HEK293 (cell line): ENCODE measurements around the gene CHI3L2.

Source experiments
- CTCF ChIA-PET: fragments of 350-600 bp; formaldehyde crosslinking; extraction: SDS; loops from one replicate; lab custom pipeline; 2021; ENCODE audit warnings: antibody characterized with exemption; lab: Yijun Ruan, JAX
- POLR2A ChIA-PET: fragments of 300-600 bp; formaldehyde crosslinking; extraction: SDS; loops from one replicate; lab custom pipeline; 2020; ENCODE audit warnings: antibody characterized with exemption, inconsistent platforms; lab: Yijun Ruan, JAX
- H3K27ac ChIP-seq: fragments of 200-500 bp; sonication (Bioruptor generic); 2 replicates; pipeline ENCODE4 v1.5.1; 2014; ENCODE audit warnings: low read depth, low read length, control low read depth, inconsistent platforms; ENCODE audit errors: extremely low read depth
- H3K36me3 ChIP-seq, 2 experiments: fragments of 200-500 bp in 1 of 2; sonication (Bioruptor generic) in 1 of 2; 1 replicate in 1 of 2; 2 replicates in 1 of 2; pipeline ENCODE4 v1.5.1; 2014 to 2017; ENCODE audit warnings: inconsistent platforms in 2 of 2, low read length in 2 of 2; ENCODE audit not compliant: control insufficient read depth in 2 of 2, insufficient read depth in 1 of 2
- H3K4me1 ChIP-seq: fragments of 200-500 bp; sonication (Bioruptor generic); 2 replicates; pipeline ENCODE4 v1.5.1; 2014; ENCODE audit warnings: mild to moderate bottlenecking, low read length, inconsistent platforms; ENCODE audit not compliant: control insufficient read depth, insufficient read depth
- H3K4me3 ChIP-seq: 2 replicates; pipeline ENCODE4 v1.5.1; 2011; ENCODE audit warnings: low read depth, mild to moderate bottlenecking, control low read depth, low read length, moderate library complexity
- H3K9me3 ChIP-seq: fragments of 200-500 bp; sonication (Bioruptor generic); 2 replicates; pipeline ENCODE4 v1.5.1; 2014; ENCODE audit warnings: low read depth, low read length, inconsistent platforms; ENCODE audit not compliant: control insufficient read depth, insufficient read depth
- FEZF1 ChIP-seq: fragments of 450-650 bp; formaldehyde crosslinking; IDR thresholded peaks from 2 replicates; pipeline ENCODE4 v1.5.1; 2016; ENCODE audit warnings: missing biosample characterization, missing genetic modification characterization
- GLIS1 ChIP-seq: fragments of 450-650 bp; formaldehyde crosslinking; IDR thresholded peaks from 2 replicates; pipeline ENCODE4 v1.5.1; 2016; ENCODE audit warnings: missing biosample characterization, missing genetic modification characterization
- IKZF3 ChIP-seq: fragments of 450-650 bp; IDR thresholded peaks from 2 replicates; pipeline ENCODE4 v1.5.0; 2018; ENCODE audit warnings: missing biosample characterization, mild to moderate bottlenecking, missing genetic modification characterization, moderate library complexity
- KLF8 ChIP-seq: fragments of 450-650 bp; formaldehyde crosslinking; IDR thresholded peaks from 2 replicates; pipeline ENCODE4 v1.5.1; 2016; ENCODE audit warnings: missing biosample characterization, missing genetic modification characterization
- OSR2 ChIP-seq: fragments of 450-650 bp; formaldehyde crosslinking; IDR thresholded peaks from 2 replicates; pipeline ENCODE4 v1.5.1; 2016; ENCODE audit warnings: missing biosample characterization, missing genetic modification characterization
- SETDB1 ChIP-seq: IDR thresholded peaks from one replicate; pipeline ENCODE4 v1.6.1; 2017; ENCODE audit warnings: mild to moderate bottlenecking, low read length, moderate library complexity, mixed read lengths; ENCODE audit not compliant: insufficient read length
- TCF7L2 ChIP-seq: IDR thresholded peaks from 2 replicates; pipeline ENCODE4 v1.6.1; 2011; ENCODE audit warnings: low read depth, mild to moderate bottlenecking, inconsistent platforms, low read length, moderate library complexity, borderline replicate concordance
- ZNF140 ChIP-seq: fragments of 450-650 bp; formaldehyde crosslinking; IDR thresholded peaks from 2 replicates; pipeline ENCODE4 v1.5.1; 2016; ENCODE audit warnings: missing biosample characterization, missing genetic modification characterization
- ZNF174 ChIP-seq: fragments of 450-650 bp; formaldehyde crosslinking; IDR thresholded peaks from 2 replicates; pipeline ENCODE4 v1.5.0; 2017; ENCODE audit warnings: missing biosample characterization, mild to moderate bottlenecking, missing genetic modification characterization
- ZNF175 ChIP-seq: fragments of 450-650 bp; formaldehyde crosslinking; IDR thresholded peaks from 2 replicates; pipeline ENCODE4 v1.5.1; 2016; ENCODE audit warnings: missing biosample characterization, missing genetic modification characterization
- ZNF2 ChIP-seq: fragments of 450-650 bp; formaldehyde crosslinking; IDR thresholded peaks from 2 replicates; pipeline ENCODE4 v1.5.1; 2016; ENCODE audit warnings: missing biosample characterization, missing genetic modification characterization
- ZNF266 ChIP-seq: fragments of 450-650 bp; formaldehyde crosslinking; IDR thresholded peaks from 2 replicates; pipeline ENCODE4 v1.5.1; 2016; ENCODE audit warnings: missing biosample characterization, missing genetic modification characterization, low read depth
- ZNF350 ChIP-seq: fragments of 450-650 bp; formaldehyde crosslinking; IDR thresholded peaks from 2 replicates; pipeline ENCODE4 v1.5.0; 2017; ENCODE audit warnings: missing biosample characterization, mild to moderate bottlenecking, missing genetic modification characterization
- ZNF366 ChIP-seq: fragments of 450-650 bp; formaldehyde crosslinking; conservative IDR thresholded peaks from 2 replicates; pipeline ENCODE4 v1.5.1; 2016; ENCODE audit warnings: missing biosample characterization, missing genetic modification characterization
- ZNF423 ChIP-seq: fragments of 450-650 bp; formaldehyde crosslinking; IDR thresholded peaks from 2 replicates; pipeline ENCODE4 v1.5.1; 2016; ENCODE audit warnings: missing biosample characterization, missing genetic modification characterization
- ZNF521 ChIP-seq: fragments of 450-650 bp; formaldehyde crosslinking; IDR thresholded peaks from 2 replicates; pipeline ENCODE4 v1.5.1; 2017; ENCODE audit warnings: missing biosample characterization, mild to moderate bottlenecking, missing genetic modification characterization
- ZNF626 ChIP-seq: fragments of 450-650 bp; sonication (Bioruptor Pico); formaldehyde crosslinking; IDR thresholded peaks from 2 replicates; pipeline ENCODE4 v1.5.1; 2018; ENCODE audit warnings: missing biosample characterization, missing genetic modification characterization, inconsistent platforms
- TF ChIP-seq, protein P1 (sequence below): fragments of 450-650 bp; formaldehyde crosslinking; IDR thresholded peaks from 2 replicates; pipeline ENCODE4 v1.5.1; 2016; ENCODE audit warnings: missing biosample characterization, missing genetic modification characterization
- TF ChIP-seq, protein P2 (sequence below): fragments of 450-650 bp; formaldehyde crosslinking; IDR thresholded peaks from 2 replicates; pipeline ENCODE4 v1.5.1; 2016; ENCODE audit warnings: missing biosample characterization, missing genetic modification characterization, borderline replicate concordance
- TF ChIP-seq, protein P3 (sequence below): fragments of 450-650 bp; formaldehyde crosslinking; IDR thresholded peaks from 2 replicates; pipeline ENCODE4 v1.5.1; 2017; ENCODE audit warnings: missing biosample characterization, missing genetic modification characterization
- TF ChIP-seq, protein P4 (sequence below): fragments of 450-650 bp; formaldehyde crosslinking; IDR thresholded peaks from 2 replicates; pipeline ENCODE4 v1.5.1; 2017; ENCODE audit warnings: missing biosample characterization, mild to moderate bottlenecking, missing genetic modification characterization, moderate library complexity
- TF ChIP-seq, protein P5 (sequence below): fragments of 450-650 bp; formaldehyde crosslinking; IDR thresholded peaks from 2 replicates; pipeline ENCODE4 v1.5.1; 2016; ENCODE audit warnings: missing biosample characterization, missing genetic modification characterization
- TF ChIP-seq, protein P6 (sequence below): fragments of 450-650 bp; formaldehyde crosslinking; IDR thresholded peaks from 2 replicates; pipeline ENCODE4 v1.5.1; 2016; ENCODE audit warnings: missing biosample characterization, missing genetic modification characterization
- TF ChIP-seq, protein P7 (sequence below): fragments of 450-650 bp; formaldehyde crosslinking; IDR thresholded peaks from 2 replicates; pipeline ENCODE4 v1.5.1; 2016; ENCODE audit warnings: missing biosample characterization, missing genetic modification characterization

The CHI3L2 gene

DNA sequence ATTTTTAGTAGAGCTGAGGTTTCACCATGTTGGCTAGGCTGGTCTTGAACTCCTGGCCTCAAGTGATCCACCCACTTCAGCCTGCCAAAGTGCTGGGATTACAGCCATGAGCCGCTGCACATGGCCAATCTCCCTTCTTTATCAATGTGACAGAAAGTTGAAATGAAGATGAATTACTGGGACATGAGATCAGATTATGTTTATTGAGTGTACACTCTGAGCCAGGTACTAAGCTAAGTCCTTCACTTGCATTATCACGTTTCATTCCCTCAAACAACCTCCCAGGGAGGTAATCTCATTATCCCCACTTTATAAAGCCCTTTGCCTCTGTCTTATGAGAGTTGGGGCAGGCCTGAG is 6.3 kb upstream of the CHI3L2 start:
- Histone ChIP-seq H3K27ac (no peak overlapping the region), H3K36me3 (no peaks in the 10 kb centered on the region), H3K9me3 (no peaks in the 10 kb centered on the region), H3K4me1 (no peaks in the 10 kb centered on the region), H3K4me3 (no peak overlapping the region)
- POLR2A ChIA-PET = interaction anchor here (0.5 kb wide), 1 partner anchor 255 kb away, joined by 3 read pairs; no protein-coding TSS in a partner anchor
- CTCF ChIA-PET = interaction anchor here (0.7 to 7.0 kb wide), 8 partner anchors 20 to 687 kb away, joined by 3 to 115 read pairs (median 4); no protein-coding TSS in a partner anchor
- TF ChIP-seq SETDB1 = no peak
- TF ChIP-seq, protein P1, sequence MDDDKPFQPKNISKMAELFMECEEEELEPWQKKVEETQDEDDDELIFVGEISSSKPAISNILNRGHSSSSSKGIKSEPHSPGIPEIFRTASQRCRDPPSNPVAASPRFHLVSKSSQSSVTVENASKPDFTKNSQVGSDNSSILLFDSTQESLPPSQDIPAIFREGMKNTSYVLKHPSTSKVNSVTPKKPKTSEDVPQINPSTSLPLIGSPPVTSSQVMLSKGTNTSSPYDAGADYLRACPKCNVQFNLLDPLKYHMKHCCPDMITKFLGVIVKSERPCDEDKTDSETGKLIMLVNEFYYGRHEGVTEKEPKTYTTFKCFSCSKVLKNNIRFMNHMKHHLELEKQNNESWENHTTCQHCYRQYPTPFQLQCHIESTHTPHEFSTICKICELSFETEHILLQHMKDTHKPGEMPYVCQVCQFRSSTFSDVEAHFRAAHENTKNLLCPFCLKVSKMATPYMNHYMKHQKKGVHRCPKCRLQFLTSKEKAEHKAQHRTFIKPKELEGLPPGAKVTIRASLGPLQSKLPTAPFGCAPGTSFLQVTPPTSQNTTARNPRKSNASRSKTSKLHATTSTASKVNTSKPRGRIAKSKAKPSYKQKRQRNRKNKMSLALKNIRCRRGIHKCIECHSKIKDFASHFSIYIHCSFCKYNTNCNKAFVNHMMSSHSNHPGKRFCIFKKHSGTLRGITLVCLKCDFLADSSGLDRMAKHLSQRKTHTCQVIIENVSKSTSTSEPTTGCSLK (tag by site-specific recombination) = no peak
- no peak for TF ChIP-seq ZNF175 (tag by site-specific recombination)
- TF ChIP-seq, protein P2, sequence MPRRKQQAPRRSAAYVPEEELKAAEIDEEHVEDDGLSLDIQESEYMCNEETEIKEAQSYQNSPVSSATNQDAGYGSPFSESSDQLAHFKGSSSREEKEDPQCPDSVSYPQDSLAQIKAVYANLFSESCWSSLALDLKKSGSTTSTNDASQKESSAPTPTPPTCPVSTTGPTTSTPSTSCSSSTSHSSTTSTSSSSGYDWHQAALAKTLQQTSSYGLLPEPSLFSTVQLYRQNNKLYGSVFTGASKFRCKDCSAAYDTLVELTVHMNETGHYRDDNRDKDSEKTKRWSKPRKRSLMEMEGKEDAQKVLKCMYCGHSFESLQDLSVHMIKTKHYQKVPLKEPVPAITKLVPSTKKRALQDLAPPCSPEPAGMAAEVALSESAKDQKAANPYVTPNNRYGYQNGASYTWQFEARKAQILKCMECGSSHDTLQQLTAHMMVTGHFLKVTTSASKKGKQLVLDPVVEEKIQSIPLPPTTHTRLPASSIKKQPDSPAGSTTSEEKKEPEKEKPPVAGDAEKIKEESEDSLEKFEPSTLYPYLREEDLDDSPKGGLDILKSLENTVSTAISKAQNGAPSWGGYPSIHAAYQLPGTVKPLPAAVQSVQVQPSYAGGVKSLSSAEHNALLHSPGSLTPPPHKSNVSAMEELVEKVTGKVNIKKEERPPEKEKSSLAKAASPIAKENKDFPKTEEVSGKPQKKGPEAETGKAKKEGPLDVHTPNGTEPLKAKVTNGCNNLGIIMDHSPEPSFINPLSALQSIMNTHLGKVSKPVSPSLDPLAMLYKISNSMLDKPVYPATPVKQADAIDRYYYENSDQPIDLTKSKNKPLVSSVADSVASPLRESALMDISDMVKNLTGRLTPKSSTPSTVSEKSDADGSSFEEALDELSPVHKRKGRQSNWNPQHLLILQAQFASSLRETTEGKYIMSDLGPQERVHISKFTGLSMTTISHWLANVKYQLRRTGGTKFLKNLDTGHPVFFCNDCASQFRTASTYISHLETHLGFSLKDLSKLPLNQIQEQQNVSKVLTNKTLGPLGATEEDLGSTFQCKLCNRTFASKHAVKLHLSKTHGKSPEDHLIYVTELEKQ = no peak
- TF ChIP-seq ZNF626 = no peak
- TF ChIP-seq, protein P3, sequence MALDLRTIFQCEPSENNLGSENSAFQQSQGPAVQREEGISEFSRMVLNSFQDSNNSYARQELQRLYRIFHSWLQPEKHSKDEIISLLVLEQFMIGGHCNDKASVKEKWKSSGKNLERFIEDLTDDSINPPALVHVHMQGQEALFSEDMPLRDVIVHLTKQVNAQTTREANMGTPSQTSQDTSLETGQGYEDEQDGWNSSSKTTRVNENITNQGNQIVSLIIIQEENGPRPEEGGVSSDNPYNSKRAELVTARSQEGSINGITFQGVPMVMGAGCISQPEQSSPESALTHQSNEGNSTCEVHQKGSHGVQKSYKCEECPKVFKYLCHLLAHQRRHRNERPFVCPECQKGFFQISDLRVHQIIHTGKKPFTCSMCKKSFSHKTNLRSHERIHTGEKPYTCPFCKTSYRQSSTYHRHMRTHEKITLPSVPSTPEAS = no peak
- TF ChIP-seq OSR2 (tag by site-specific recombination) = peak; percentile 49; the same call in 1 of the 2 replicates
- peak; percentile 29; the same call in 1 of the 2 replicates for TF ChIP-seq IKZF3 (tag by site-specific recombination)
- TF ChIP-seq, protein P4, sequence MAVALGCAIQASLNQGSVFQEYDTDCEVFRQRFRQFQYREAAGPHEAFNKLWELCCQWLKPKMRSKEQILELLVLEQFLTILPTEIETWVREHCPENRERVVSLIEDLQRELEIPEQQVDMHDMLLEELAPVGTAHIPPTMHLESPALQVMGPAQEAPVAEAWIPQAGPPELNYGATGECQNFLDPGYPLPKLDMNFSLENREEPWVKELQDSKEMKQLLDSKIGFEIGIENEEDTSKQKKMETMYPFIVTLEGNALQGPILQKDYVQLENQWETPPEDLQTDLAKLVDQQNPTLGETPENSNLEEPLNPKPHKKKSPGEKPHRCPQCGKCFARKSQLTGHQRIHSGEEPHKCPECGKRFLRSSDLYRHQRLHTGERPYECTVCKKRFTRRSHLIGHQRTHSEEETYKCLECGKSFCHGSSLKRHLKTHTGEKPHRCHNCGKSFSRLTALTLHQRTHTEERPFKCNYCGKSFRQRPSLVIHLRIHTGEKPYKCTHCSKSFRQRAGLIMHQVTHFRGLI (tag by site-specific recombination) = peak; percentile 66; the same call in 1 of the 2 replicates
- peak; percentile 99 for TF ChIP-seq GLIS1 (tag by site-specific recombination)
- peak; percentile 54 for TF ChIP-seq FEZF1 (tag by site-specific recombination)
- TF ChIP-seq ZNF521 (tag by site-specific recombination) = no peak
- TF ChIP-seq, protein P5, sequence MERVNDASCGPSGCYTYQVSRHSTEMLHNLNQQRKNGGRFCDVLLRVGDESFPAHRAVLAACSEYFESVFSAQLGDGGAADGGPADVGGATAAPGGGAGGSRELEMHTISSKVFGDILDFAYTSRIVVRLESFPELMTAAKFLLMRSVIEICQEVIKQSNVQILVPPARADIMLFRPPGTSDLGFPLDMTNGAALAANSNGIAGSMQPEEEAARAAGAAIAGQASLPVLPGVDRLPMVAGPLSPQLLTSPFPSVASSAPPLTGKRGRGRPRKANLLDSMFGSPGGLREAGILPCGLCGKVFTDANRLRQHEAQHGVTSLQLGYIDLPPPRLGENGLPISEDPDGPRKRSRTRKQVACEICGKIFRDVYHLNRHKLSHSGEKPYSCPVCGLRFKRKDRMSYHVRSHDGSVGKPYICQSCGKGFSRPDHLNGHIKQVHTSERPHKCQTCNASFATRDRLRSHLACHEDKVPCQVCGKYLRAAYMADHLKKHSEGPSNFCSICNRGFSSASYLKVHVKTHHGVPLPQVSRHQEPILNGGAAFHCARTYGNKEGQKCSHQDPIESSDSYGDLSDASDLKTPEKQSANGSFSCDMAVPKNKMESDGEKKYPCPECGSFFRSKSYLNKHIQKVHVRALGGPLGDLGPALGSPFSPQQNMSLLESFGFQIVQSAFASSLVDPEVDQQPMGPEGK (tag by site-specific recombination) = 0 out of 2 replicates have a peak, but pooled peaks have one; percentile 25
- TF ChIP-seq ZNF2 (tag by site-specific recombination) = no peak
- TF ChIP-seq ZNF174 (tag by site-specific recombination) = no peak
- TF ChIP-seq, protein P6, sequence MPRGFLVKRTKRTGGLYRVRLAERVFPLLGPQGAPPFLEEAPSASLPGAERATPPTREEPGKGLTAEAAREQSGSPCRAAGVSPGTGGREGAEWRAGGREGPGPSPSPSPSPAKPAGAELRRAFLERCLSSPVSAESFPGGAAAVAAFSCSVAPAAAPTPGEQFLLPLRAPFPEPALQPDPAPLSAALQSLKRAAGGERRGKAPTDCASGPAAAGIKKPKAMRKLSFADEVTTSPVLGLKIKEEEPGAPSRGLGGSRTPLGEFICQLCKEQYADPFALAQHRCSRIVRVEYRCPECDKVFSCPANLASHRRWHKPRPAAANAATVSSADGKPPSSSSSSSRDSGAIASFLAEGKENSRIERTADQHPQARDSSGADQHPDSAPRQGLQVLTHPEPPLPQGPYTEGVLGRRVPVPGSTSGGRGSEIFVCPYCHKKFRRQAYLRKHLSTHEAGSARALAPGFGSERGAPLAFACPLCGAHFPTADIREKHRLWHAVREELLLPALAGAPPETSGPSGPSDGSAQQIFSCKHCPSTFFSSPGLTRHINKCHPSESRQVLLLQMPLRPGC (tag by site-specific recombination) = 0 out of 2 replicates have a peak, but pooled peaks have one; percentile 43
- no peak for TF ChIP-seq ZNF266 (tag by site-specific recombination)
- TF ChIP-seq ZNF350 = no peak
- TF ChIP-seq, protein P7, sequence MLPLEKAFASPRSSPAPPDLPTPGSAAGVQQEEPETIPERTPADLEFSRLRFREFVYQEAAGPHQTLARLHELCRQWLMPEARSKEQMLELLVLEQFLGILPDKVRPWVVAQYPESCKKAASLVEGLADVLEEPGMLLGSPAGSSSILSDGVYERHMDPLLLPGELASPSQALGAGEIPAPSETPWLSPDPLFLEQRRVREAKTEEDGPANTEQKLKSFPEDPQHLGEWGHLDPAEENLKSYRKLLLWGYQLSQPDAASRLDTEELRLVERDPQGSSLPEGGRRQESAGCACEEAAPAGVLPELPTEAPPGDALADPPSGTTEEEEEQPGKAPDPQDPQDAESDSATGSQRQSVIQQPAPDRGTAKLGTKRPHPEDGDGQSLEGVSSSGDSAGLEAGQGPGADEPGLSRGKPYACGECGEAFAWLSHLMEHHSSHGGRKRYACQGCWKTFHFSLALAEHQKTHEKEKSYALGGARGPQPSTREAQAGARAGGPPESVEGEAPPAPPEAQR = no peak
- 0 out of 2 replicates have a peak, but pooled peaks have one; percentile 36 for TF ChIP-seq KLF8 (tag by site-specific recombination)
- TF ChIP-seq TCF7L2 = no peak
- TF ChIP-seq ZNF366 = peak; percentile 47
- TF ChIP-seq ZNF423 = no peak
- no peak for TF ChIP-seq ZNF140 (tag by site-specific recombination)
